ENCODE data around the gene ATXN1.

DNA sequence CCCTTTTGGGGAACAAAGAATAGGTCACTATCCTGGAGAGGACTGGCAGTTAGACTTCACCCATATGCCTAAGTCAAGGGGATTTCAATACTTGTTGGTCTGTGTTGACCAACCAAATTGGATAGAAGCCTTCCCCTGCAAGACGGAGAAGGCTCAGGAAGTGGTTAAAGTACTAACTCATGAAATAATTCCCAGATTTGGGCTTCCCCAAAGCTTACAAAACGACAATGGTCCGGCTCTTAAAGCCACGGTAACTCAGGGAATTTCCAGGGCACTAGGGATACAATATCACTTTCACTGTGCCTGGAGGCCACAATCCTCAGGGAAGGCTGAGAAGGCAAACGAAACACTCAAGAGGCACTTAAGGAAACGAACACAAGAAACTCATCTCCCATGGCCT lies 299.8 kb downstream of the ATXN1 start:
- TF ChIP-seq CTCF (IDR thresholded peaks at IDR 0.05) (no peak), POLR2AphosphoS5 (IDR thresholded peaks at IDR 0.05) (no peak), POLR2A (IDR thresholded peaks at IDR 0.05; ENCODE audit: low read depth) (no peak), EP300 (IDR thresholded peaks at IDR 0.05) (no peak)
